Jurkat, Clone E6-1 (cell line): ENCODE measurements around the gene IFITM1.
A peak's percentile ranks its signal among the peaks of the same experiment; 100 is the strongest.
"Not testable (repeated sequence)": the region's sequence is repeated elsewhere in the genome, so short reads cannot be mapped to it uniquely, and the experiment has no call there.

Source experiments
- DNase-seq: peaks from one replicate; pipeline ENCODE4 v3.0.0-alpha.2; 2011; ENCODE audit warnings: low read depth, low spot score
- H3K4me3 ChIP-seq: 2 replicates; pipeline ENCODE4 v1.5.1; 2011; ENCODE audit warnings: mild to moderate bottlenecking, low read length, control low read depth, moderate library complexity

Gene IFITM1

DNA sequence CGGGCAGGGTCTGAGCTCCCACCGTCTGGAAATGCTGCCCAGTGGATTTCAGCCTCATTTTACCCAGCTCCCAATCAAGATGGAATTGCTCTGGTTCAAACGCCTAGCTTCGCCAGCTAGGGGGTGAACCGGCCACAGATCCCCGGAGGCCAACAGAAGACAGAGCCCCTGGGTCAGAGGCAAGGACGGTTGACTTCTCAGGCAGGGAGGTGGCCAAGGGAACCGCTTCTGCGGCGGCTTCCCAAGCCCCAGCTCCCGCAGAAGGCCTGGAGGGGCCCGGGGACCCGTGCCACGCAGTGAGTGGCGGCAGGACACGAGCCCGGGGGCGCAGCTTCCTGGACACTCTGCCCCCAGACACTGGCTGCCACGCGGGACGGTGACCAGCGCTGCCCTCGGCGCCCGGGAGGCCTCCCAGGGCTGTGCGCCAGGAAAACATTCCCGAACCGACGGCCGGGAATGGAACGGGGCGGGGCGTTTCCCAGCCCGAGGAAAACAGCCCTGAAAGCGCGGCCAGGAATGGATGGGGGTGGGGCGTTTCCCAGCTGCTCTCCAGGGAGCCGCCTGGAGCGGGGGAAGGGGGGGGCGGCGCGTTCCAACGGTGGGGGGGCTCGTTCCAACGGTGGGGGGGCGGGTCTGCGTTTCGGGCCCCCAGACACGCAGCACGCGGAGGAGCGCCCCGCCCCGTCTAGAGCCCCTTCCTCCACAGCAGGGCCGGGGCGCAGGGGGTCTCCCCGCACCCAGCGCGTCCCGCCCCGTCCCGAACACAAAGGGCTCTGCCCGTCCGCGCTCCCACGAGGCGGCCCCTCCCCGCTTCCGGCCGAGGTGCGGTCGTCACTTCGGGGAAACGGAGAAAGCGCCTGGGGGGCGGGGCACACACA, 42.0 kb downstream of the IFITM1 start:
- DNase-seq, result peak; percentile 72
- peak overlapping the region; percentile 40 for H3K4me3 ChIP-seq

DNA sequence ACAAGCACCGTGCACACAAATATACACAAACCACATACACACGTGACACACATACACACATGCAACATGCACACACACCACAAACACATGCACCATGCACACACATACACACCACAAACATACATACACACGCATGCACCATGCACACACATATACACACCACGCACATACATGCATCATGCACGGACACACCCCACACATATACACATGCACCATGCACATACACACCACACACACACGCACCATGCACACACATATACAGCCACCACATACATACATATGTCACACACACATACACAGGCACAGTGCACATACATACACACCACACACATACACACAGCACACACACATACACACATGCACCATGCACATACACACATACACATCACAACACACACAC, 42.8 kb downstream of the IFITM1 start:
- no peak overlapping the region for H3K4me3 ChIP-seq
- no peak for DNase-seq

DNA sequence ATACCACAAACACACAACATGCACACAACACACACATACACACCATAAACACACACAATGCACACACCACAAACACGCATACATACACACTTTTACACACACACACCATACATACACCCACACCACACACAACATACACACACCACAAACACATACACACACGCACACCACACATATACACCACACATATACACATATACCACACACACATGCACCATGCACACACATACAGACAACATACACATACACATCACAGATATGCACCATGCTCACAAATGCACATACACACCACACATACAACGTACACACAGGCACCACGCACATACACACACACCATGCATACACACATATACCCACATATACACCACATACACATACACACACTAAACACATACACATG, 43.7 kb downstream of the IFITM1 start:
- DNase-seq, result no peak
- H3K4me3 ChIP-seq, result no peak overlapping the region

DNA sequence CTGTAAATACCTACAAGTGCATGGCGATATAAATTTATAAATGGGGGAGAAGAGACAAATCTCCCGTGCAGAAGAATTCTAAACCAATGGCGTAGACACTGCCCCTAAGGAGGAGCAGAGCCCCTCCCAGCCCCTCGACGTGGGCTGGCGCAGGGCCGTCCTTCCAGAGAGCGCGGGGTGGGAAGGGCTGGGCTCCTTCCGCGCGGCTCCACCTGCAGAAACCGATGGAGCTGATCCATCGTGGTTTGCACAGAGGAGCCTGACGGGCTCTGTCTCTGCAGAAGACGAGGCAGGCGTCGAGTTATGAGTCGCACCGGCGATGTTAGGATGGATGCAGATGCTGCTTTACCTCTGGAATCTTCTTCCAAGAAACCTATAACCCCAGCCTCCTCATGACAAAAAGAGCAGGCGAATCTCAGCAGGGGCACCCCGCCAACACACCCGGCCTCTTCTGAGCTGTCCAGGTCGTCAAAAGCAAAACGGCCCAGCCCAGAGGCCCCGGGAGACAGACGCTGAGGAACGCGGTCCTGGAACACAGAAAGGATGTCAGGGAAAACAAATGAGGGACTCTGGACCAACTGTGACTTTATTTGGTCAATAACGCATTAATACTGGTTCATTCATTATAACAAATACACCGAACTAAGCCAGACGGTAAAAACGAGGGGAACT, 44.4 kb downstream of the IFITM1 start:
- DNase-seq, result no peak
- no peak overlapping the region for H3K4me3 ChIP-seq

DNA sequence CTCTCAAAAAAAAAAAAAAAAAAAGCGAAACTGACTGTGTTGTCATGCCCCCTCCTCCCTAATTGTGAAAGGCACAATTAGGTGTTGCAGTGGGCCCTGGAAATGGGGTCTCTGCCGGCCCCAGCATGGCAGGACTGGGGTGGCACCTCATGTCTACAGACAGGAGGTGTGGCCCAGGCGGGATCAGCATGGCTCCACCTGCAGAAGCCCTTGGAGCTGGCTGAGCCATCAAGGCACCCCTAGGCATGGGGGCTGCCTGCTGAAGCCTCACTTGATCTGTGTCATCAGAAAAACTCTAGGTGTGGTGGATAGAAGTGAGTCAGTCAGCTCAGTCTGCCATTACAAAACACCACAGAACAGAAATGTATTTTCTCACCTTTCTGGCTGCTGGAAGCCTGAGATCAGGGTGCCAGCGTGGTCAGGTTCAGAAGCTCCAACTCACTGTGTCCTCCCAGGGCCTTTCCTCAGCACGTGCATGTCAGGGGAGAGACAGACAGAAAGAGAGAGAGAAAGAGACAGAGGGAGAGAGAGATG, 45.4 kb downstream of the IFITM1 start:
- no peak for DNase-seq
- H3K4me3 ChIP-seq, result no peak overlapping the region

DNA sequence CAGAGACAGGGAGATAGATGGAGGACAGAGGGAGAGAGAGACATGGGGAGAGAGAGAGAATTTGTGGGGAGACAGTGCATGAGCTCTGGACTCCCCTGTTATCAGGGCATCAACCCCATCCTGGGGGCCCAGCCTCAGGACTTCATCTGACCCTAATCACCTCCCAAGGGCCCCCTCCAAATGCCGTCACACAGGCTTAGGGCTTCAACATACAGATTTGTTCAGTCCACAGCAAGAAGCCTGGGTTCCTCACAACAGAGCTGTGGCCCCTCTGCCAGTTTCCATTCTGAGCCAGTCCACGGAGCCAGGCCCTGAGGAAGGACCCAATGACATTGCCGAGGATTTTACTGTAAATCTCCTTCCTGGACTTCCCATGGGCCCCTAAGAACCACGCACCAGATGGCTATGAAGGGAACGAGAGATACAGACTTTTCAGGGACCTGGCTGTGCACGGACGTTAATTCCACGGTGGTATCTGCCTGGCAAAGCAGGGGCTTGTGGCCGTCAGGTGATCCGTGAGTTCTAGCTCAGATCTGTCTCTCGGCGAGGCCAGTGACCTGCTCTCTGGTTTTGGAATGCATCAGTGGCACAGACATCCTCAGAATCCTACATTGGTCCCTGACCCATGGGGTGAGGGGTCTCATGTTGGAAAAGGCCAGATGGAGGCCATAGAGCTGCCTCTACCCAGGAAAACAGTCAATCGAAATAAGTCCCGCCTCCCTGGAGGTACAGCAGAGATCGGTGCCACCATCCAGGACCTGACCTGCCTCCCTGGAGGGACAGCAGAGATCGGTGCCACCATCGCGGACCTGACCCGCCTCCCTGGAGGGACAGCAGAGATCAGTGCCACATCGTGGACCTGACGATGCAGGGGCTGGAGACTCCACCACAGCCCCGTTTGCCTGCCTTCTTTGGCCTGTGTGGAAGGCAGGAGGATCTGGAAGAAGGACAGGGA, 46.8 kb downstream of the IFITM1 start:
- no peak for DNase-seq
- H3K4me3 ChIP-seq, result no peak overlapping the region

DNA sequence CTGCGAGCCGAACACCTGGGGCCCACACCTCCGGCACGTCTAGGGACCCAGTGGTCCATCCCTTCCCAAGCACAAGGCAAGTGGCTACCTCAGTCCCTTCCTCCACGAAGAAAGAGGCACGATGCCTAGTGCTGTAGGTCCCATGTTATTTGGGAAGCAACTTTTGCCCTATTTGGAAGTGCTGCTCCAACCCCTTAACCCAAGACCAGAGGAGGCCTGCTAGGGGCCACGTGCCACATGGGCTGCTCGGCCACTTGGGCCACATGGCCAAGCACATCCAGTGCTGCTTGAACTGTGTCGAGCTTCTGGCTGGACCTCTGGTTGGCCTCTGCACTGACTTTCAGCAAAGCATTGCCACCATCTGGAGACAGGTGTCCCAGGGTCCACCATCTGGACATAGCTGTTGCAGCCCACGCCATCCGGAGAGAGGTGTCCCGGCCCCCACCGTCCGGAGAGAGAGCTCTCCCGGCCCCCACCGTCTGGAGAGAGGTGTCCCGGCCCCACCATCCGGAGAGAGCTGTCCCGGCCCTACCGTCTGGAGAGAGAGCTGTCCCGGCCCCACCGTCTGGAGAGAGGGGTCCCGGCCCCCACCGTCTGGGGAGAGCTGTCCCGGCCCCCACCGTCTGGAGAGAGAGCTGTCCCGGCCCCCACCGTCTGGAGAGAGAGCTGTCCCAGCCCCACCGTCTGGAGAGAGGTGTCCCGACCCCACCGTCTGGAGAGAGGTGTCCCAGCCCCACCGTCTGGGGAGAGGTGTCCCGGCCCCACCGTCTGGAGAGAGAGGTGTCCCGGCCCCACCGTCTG, 49.0 kb downstream of the IFITM1 start:
- no peak for DNase-seq
- H3K4me3 ChIP-seq, result no peak overlapping the region

DNA sequence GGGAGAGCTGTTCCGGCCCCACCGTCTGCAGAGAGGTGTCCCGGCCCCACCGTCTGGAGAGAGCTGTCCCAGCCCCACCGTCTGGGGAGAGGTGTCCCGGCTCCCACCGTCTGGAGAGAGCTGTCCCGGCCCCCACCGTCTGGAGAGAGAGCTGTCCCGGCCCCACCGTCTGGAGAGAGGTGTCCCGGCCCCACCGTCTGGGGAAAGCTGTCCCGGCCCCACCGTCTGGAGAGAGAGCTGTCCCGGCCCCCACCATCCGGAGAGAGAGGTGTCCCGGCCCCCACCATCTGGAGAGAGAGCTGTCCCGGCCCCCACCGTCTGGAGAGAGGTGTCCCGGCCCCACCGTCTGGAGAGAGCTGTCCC, 49.6 kb downstream of the IFITM1 start:
- not testable (repeated sequence) for DNase-seq, H3K4me3 ChIP-seq

DNA sequence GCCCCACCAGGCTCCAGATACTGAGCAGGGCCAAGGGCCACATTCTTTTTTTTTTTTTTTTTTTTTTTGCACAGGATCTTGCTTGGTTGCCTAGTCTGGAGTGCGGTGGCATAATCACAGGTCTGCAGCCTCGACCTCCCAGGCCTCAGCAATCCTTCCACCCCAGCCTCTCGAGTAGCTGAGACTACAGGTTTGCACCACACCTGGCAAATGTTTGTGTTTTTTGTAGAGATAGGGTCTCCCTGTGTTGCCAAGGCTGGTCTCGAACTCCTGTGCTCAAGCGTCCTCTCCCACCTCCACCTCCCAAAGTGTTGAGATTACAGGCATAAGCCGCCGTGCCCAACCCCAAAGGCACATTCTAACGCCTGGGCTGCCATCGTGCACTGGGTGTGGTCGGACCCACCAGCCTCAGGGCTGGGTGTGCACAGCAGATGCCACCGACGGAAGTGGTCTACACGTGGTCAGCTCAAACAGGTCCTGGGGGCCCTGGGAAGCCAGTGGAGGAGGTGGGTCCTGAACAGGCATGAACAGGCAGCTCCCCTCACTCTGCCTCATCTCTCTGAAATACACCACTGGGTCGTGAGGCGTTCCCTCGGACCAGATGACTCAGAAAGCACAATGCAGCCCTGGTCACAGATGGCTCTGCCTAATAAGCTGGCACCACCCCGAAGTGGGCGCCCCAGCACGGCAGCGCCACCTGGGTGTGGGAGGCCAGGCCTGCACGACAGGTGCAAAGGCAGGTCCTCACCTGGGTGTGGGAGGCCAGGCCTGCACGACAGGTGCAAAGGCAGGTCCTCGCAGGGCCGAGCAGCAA, 50.3 kb downstream of the IFITM1 start:
- no peak for DNase-seq
- H3K4me3 ChIP-seq, result no peak overlapping the region
